GM10847 (cell line): ENCODE results near the gene PLA2G2C.

Experiments
- POLR2A ChIP-seq: IDR thresholded peaks from 2 replicates; pipeline ENCODE4 v1.6.1; 2011; ENCODE audit not compliant: insufficient read length; ENCODE audit errors: extremely low read depth

Gene PLA2G2C

GRCh38 chr1:20212085-20212684, 25.9 kb upstream of the PLA2G2C start:
- TF ChIP-seq POLR2A, result no peak

- no peak for TF ChIP-seq POLR2A
Measured at GRCh38 chr1:20211511-20211931, 25.2 kb upstream of the PLA2G2C start.

- no peak for TF ChIP-seq POLR2A
Measured at GRCh38 chr1:20210736-20211460, 24.6 kb upstream of the PLA2G2C start.

- no peak for TF ChIP-seq POLR2A
Measured at GRCh38 chr1:20209471-20209870, 23.2 kb upstream of the PLA2G2C start.

GRCh38 chr1:20207546-20207945, 21.2 kb upstream of the PLA2G2C start:
- no peak for TF ChIP-seq POLR2A

- TF ChIP-seq POLR2A, result no peak
Measured at GRCh38 chr1:20202166-20202565, 15.8 kb upstream of the PLA2G2C start.

GRCh38 chr1:20200966-20201365, 14.6 kb upstream of the PLA2G2C start:
- no peak for TF ChIP-seq POLR2A

GRCh38 chr1:20199840-20200239, 13.5 kb upstream of the PLA2G2C start:
- TF ChIP-seq POLR2A, result no peak

- TF ChIP-seq POLR2A, result no peak
Measured at GRCh38 chr1:20199403-20199802, 13.1 kb upstream of the PLA2G2C start.

- TF ChIP-seq POLR2A, result no peak
Measured at GRCh38 chr1:20198918-20199317, 12.6 kb upstream of the PLA2G2C start.

GRCh38 chr1:20198296-20198695, 12.0 kb upstream of the PLA2G2C start:
- TF ChIP-seq POLR2A, result no peak

- TF ChIP-seq POLR2A, result no peak
Measured at GRCh38 chr1:20197329-20197791, 11.0 kb upstream of the PLA2G2C start.

GRCh38 chr1:20195462-20195780, 9.1 kb upstream of the PLA2G2C start:
- no peak for TF ChIP-seq POLR2A

GRCh38 chr1:20194757-20195461, 8.6 kb upstream of the PLA2G2C start:
- TF ChIP-seq POLR2A, result no peak

- no peak for TF ChIP-seq POLR2A
Measured at GRCh38 chr1:20194224-20194623, 7.9 kb upstream of the PLA2G2C start.

- TF ChIP-seq POLR2A, result no peak
Measured at GRCh38 chr1:20192871-20193411, 6.6 kb upstream of the PLA2G2C start.
